B cell (primary cell): ENCODE results near the gene ECT2. TPM values are rescaled to one million over a fixed set of nuclear protein-coding genes. Genes with fewer than 3 reads are reported as not detected.

Experiments used
- ATAC-seq: fragments of 200-7000 bp; cut with Tn5 transposase; one replicate; pipeline ENCODE4 v1.10.0; 2021; ENCODE audit warnings: low read depth, mild to moderate bottlenecking, moderate number of reproducible peaks, moderate library complexity
- CTCF ChIA-PET: fragments of 350-600 bp; sonication (Branson Sonifier 250); formaldehyde crosslinking; loops from one replicate; lab custom pipeline; 2021; ENCODE audit warnings: antibody characterized with exemption, inconsistent platforms; lab: Charles Lee
- POLR2A ChIA-PET: fragments of 350-600 bp; sonication (Branson Sonifier 250); formaldehyde crosslinking; loops from one replicate; lab custom pipeline; 2021; ENCODE audit warnings: antibody characterized with exemption; lab: Charles Lee
- DNase-seq: peaks from one replicate; pipeline ENCODE4 v3.0.0; 2013
- H2AFZ ChIP-seq: 2 replicates; pipeline ENCODE4 v1.6.1; 2012; ENCODE audit warnings: mild to moderate bottlenecking, low read depth, low read length; ENCODE audit not compliant: insufficient read depth, poor library complexity, severe bottlenecking
- H3K27ac ChIP-seq, 2 donors: 1 replicate in 1 of 2; 2 replicates in 1 of 2; pipeline ENCODE4 v1.5.1; 2012 to 2013; ENCODE audit warnings: low read length in 2 of 2, mild to moderate bottlenecking in 2 of 2, moderate library complexity in 1 of 2
- H3K27me3 ChIP-seq, 4 experiments: fragments of 200-600 bp in 1 of 4; sonication (generic) in 1 of 4; replicated peaks in 1 of 4; 1 replicate in 2 of 4; 2 replicates in 2 of 4; pipeline versions ENCODE4 v1.6.1 to v1.7.0; 2013 to 2016; ENCODE audit warnings: low read length in 3 of 4, mild to moderate bottlenecking in 2 of 4, mixed read lengths in 1 of 4, moderate library complexity in 1 of 4; ENCODE audit not compliant: insufficient read depth in 4 of 4, control insufficient read depth in 3 of 4; ENCODE audit errors: control extremely low read depth in 1 of 4
- H3K36me3 ChIP-seq, 2 experiments: replicated peaks in 1 of 2; 1 replicate in 1 of 2; 2 replicates in 1 of 2; pipeline versions ENCODE4 v1.6.1 to v1.7.1; 2013; ENCODE audit warnings: low read length in 1 of 2; ENCODE audit not compliant: insufficient read depth in 2 of 2, control insufficient read depth in 1 of 2; ENCODE audit errors: control extremely low read depth in 1 of 2, extremely low read depth in 1 of 2
- H3K4me1 ChIP-seq, 2 donors: fragments of 200-600 bp in 1 of 2; sonication (generic) in 1 of 2; 1 replicate in 1 of 2; 2 replicates in 1 of 2; pipeline versions ENCODE4 v1.5.1 to v1.6.1; 2013 to 2017; ENCODE audit warnings: low read length in 2 of 2; ENCODE audit not compliant: control insufficient read depth in 2 of 2, insufficient read depth in 2 of 2
- H3K4me2 ChIP-seq: replicated peaks from 2 replicates; pipeline ENCODE3; 2012; ENCODE audit warnings: mild to moderate bottlenecking, low read depth, low read length; ENCODE audit not compliant: poor library complexity, severe bottlenecking
- H3K4me3 ChIP-seq, 5 experiments: fragments of 200-600 bp in 1 of 5; sonication (generic) in 1 of 5; 1 replicate in 3 of 5; 2 replicates in 2 of 5; pipeline versions ENCODE4 v1.5.1 to v1.7.0; 2011 to 2016; ENCODE audit warnings: low read length in 4 of 5, mild to moderate bottlenecking in 4 of 5, low read depth in 2 of 5, control low read depth in 1 of 5, moderate library complexity in 1 of 5; ENCODE audit not compliant: insufficient read depth in 1 of 5; ENCODE audit errors: control extremely low read depth in 1 of 5, extremely low read depth in 1 of 5
- H3K79me2 ChIP-seq: fragments of 200-600 bp; sonication (generic); one replicate; pipeline ENCODE4 v1.6.0; 2016; ENCODE audit warnings: low read length; ENCODE audit not compliant: control insufficient read depth, insufficient read depth
- H3K9ac ChIP-seq: fragments of 200-600 bp; sonication (generic); 2 replicates; pipeline ENCODE4 v1.6.1; 2017; ENCODE audit warnings: mild to moderate bottlenecking, low read length, moderate library complexity
- H3K9me3 ChIP-seq, 3 donors: one replicate each; pipeline versions ENCODE4 v1.6.1 to v1.7.1; 2013; ENCODE audit warnings: low read length in 2 of 3; ENCODE audit not compliant: control insufficient read depth in 2 of 3, insufficient read depth in 1 of 3; ENCODE audit errors: control extremely low read depth in 1 of 3
- H4K20me1 ChIP-seq: 2 replicates; pipeline ENCODE4 v1.6.0; 2012; ENCODE audit warnings: mild to moderate bottlenecking, low read length; ENCODE audit not compliant: insufficient read depth, control insufficient read depth, poor library complexity, severe bottlenecking
- H3K27ac Mint-ChIP-seq: one replicate; pipeline ENCODE4 v1.8.0; 2021; ENCODE audit warnings: mixed read lengths
- H3K27me3 Mint-ChIP-seq: one replicate; pipeline ENCODE4 v1.8.0; 2021; ENCODE audit warnings: mixed read lengths
- H3K4me1 Mint-ChIP-seq: one replicate; pipeline ENCODE4 v1.8.0; 2021; ENCODE audit warnings: mixed read lengths
- H3K4me3 Mint-ChIP-seq: one replicate; pipeline ENCODE4 v1.8.0; 2021; ENCODE audit warnings: mixed read lengths
- H3K9me3 Mint-ChIP-seq: one replicate; pipeline ENCODE4 v1.8.0; 2022; ENCODE audit warnings: mixed read lengths; ENCODE audit not compliant: insufficient read depth
- CTCF ChIP-seq: fragments of 200-600 bp; IDR thresholded peaks from one replicate; pipeline ENCODE4 v1.8.0; 2022; ENCODE audit warnings: antibody characterized with exemption, mild to moderate bottlenecking
- EZH2 ChIP-seq: IDR thresholded peaks from 2 replicates; pipeline ENCODE4 v1.6.1; 2012; ENCODE audit warnings: borderline replicate concordance, low read depth, mild to moderate bottlenecking, moderate library complexity, low read length; ENCODE audit not compliant: insufficient read depth, poor library complexity, severe bottlenecking
- WGBS: methylation state at CpG from one replicate; pipeline ENCODE4 v1.1.5; 2013; ENCODE audit warnings: missing lambda C conversion rate; ENCODE audit not compliant: insufficient coverage; 5-methylcytosine and 5-hydroxymethylcytosine counted together
- intact Hi-C: fragments of 100-400 bp; cut with micrococcal nuclease; formaldehyde crosslinking; loops from one replicate; pipeline ENCODE4 v1.10.0; 2022
- polyA plus RNA-seq: library from polyadenylated mRNA; depleted of rRNA; stranded (reverse); fragments of >200 nt; gene quantifications from 2 replicates; pipeline ENCODE4 v1.2.3, GENCODE V29; 2012
- total RNA-seq, 2 donors: library from RNA; stranded (reverse); fragments of 120-200 nt in 1 of 2; gene quantifications; 1 replicate in 1 of 2; 2 replicates in 1 of 2; pipeline versions ENCODE4 v1.2.3 to v1.2.4, GENCODE V29; 2013 to 2022

Gene ECT2
- total and polyA plus RNA-seq, 2 donors (not counting 1 experiment from before 2014, with no cell fraction given): 1.00 to 5.1 TPM

- no peaks in the 10 kb centered on the region for H3K27me3 Mint-ChIP-seq
- H3K4me3 Mint-ChIP-seq: no peak overlapping the region
- POLR2A ChIA-PET: no interaction called here
- CTCF ChIA-PET: no interaction called here
- Histone ChIP-seq H4K20me1 (no peaks in the 10 kb centered on the region), H3K27ac (no peak overlapping the region), H3K4me3 (no peak overlapping the region), H2AFZ (no peak overlapping the region), H3K4me1 (no peaks in the 10 kb centered on the region), H3K27me3 (no peaks in the 10 kb centered on the region), H3K9me3 (no peaks in the 10 kb centered on the region), H3K79me2 (no peaks in the 10 kb centered on the region), H3K4me2 (no peak overlapping the region), H3K36me3 (no peaks in the 10 kb centered on the region), H3K9ac (no peak overlapping the region)
- intact Hi-C loops: no loop called here
- no peak overlapping the region for H3K27ac Mint-ChIP-seq
- H3K9me3 Mint-ChIP-seq: no peaks in the 10 kb centered on the region
- H3K4me1 Mint-ChIP-seq: no peaks in the 10 kb centered on the region
- WGBS: no CpG with 5 or more reads among the region's 3 CpGs
- ATAC-seq: no peak
- DNase-seq: no peak
- TF ChIP-seq EZH2 (no peak), CTCF (no peak)
These were observed 62.9 kb downstream of the ECT2 start for GRCh38 chr3:172813462-172813861.

- no peak overlapping the region for H3K27ac ChIP-seq
- no peak overlapping the region for H3K4me3 ChIP-seq
- H3K4me2 ChIP-seq: no peak overlapping the region
- CTCF ChIA-PET: no interaction called here
- H3K9ac ChIP-seq: no peak overlapping the region
- no peaks in the 10 kb centered on the region for H3K4me1 Mint-ChIP-seq
- no CpG with 5 or more reads among the region's 1 CpG for WGBS
- H3K9me3 ChIP-seq: no peaks in the 10 kb centered on the region
- H3K36me3 ChIP-seq: no peaks in the 10 kb centered on the region
- H3K4me1 ChIP-seq: no peaks in the 10 kb centered on the region
- H3K9me3 Mint-ChIP-seq: no peaks in the 10 kb centered on the region
- no peak overlapping the region for H3K27ac Mint-ChIP-seq
- H3K27me3 Mint-ChIP-seq: no peaks in the 10 kb centered on the region
- H3K4me3 Mint-ChIP-seq: no peak overlapping the region
- ATAC-seq (no peak), DNase-seq (no peak)
- no peaks in the 10 kb centered on the region for H3K27me3 ChIP-seq
- TF ChIP-seq EZH2 (no peak), CTCF (no peak)
- H3K79me2 ChIP-seq: no peaks in the 10 kb centered on the region
- intact Hi-C loops: no loop called here
- H2AFZ ChIP-seq: no peak overlapping the region
- POLR2A ChIA-PET: no interaction called here
- H4K20me1 ChIP-seq: no peaks in the 10 kb centered on the region
These were observed 64.2 kb downstream of the ECT2 start for GRCh38 chr3:172814738-172815137.
